Testis (tissue), 3 donors: ENCODE measurements around the gene BCKDHB. TPM values are rescaled to one million over a fixed set of nuclear protein-coding genes. Genes with fewer than 3 reads are reported as not detected.

ENCODE experiments used
- DNase-seq: peaks from one replicate; pipeline ENCODE4 v3.0.0-alpha.2; 2019
- H3K27ac ChIP-seq, 2 donors: fragments of 200-600 bp; sonication (generic); one replicate each; pipeline ENCODE4 v1.5.1; 2019
- H3K27me3 ChIP-seq: fragments of 200-600 bp; sonication (generic); one replicate; pipeline ENCODE4 v1.5.1; 2019
- H3K36me3 ChIP-seq: fragments of 200-600 bp; sonication (generic); one replicate; pipeline ENCODE4 v1.5.1; 2017; ENCODE audit warnings: low read depth; ENCODE audit errors: missing control alignments
- H3K4me1 ChIP-seq: fragments of 200-600 bp; sonication (generic); one replicate; pipeline ENCODE4 v1.5.1; 2019
- H3K4me3 ChIP-seq, 2 donors: fragments of 200-600 bp; sonication (generic); one replicate each; pipeline ENCODE4 v1.5.1; 2017 to 2019
- H3K9me3 ChIP-seq: fragments of 200-600 bp; sonication (generic); one replicate; pipeline ENCODE4 v1.5.1; 2017
- CTCF ChIP-seq, 3 experiments: fragments of 450-650 bp in 2 of 3; fragments of 200-600 bp in 1 of 3; sonication (generic) in 1 of 3; IDR thresholded peaks; one replicate each; pipeline ENCODE4 v1.5.1; 2016 to 2019; ENCODE audit warnings: antibody characterized with exemption in 3 of 3, mild to moderate bottlenecking in 2 of 3, moderate library complexity in 1 of 3
- POLR2A ChIP-seq: fragments of 450-650 bp; IDR thresholded peaks from one replicate; pipeline ENCODE4 v1.6.1; 2017; ENCODE audit warnings: antibody characterized with exemption, mild to moderate bottlenecking, moderate library complexity
- WGBS, 2 donors: methylation state at CpG; one replicate each; pipeline ENCODE4 v1.1.5; 2018; 5-methylcytosine and 5-hydroxymethylcytosine counted together
- intact Hi-C: fragments of 100-400 bp; cut with DNase I; formaldehyde crosslinking; loops from one replicate; pipeline ENCODE4 v1.15.1; 2023; ENCODE audit warnings: low total_unique reads
- polyA plus RNA-seq: library from polyadenylated mRNA; stranded (reverse); fragments of 350-450 nt; fragmentation: Illumina TruSeq; extraction: RNeasy Lipid Tissue Mini Kit (QIAGEN cat#74804); gene quantifications from one replicate; pipeline ENCODE4 v1.2.3, GENCODE V29; 2014; ENCODE audit warnings: low read depth, low replicate concordance; ENCODE audit not compliant: insufficient read depth
- total RNA-seq, 2 donors: library from RNA; depleted of rRNA; stranded (reverse); fragments of >200 nt; gene quantifications; one replicate each; pipeline ENCODE4 v1.2.3, GENCODE V29; 2016

The BCKDHB gene
- total and polyA plus RNA-seq, 3 donors from 2014 or later, result 22.6 to 29.0 (median 23.3) TPM

GRCh38 chr6:80331522-80331921 is 225.1 kb downstream of the BCKDHB start:
- H3K27ac ChIP-seq, result no peak overlapping the region
- no peak for DNase-seq
- WGBS, 2 donors, result 80 to 85% methylated on average over 2 of the region's 2 CpGs
- no peaks in the 10 kb centered on the region for H3K27me3 ChIP-seq
- TF ChIP-seq POLR2A (no peak), CTCF (IDR thresholded peaks at IDR 0.05) (no peak)
- intact Hi-C loops, result no loop called here
- H3K36me3 ChIP-seq, result no peaks in the 10 kb centered on the region
- no peak overlapping the region for H3K4me3 ChIP-seq
- H3K9me3 ChIP-seq, result no peaks in the 10 kb centered on the region
- no peaks in the 10 kb centered on the region for H3K4me1 ChIP-seq

GRCh38 chr6:80331974-80332373 is 225.5 kb downstream of the BCKDHB start:
- intact Hi-C loops, result no loop called here
- H3K9me3 ChIP-seq, result no peaks in the 10 kb centered on the region
- no peak for DNase-seq
- H3K27me3 ChIP-seq, result no peaks in the 10 kb centered on the region
- 58 to 75% methylated on average over 3 of the region's 3 CpGs for WGBS, 2 donors
- H3K4me1 ChIP-seq, result no peaks in the 10 kb centered on the region
- no peaks in the 10 kb centered on the region for H3K36me3 ChIP-seq
- TF ChIP-seq POLR2A (no peak), CTCF (IDR thresholded peaks at IDR 0.05) (no peak)
- no peak overlapping the region for H3K4me3 ChIP-seq
- no peak overlapping the region for H3K27ac ChIP-seq

- DNase-seq, result no peak
- Histone ChIP-seq H3K27me3 (no peaks in the 10 kb centered on the region), H3K4me3 (no peak overlapping the region), H3K9me3 (no peaks in the 10 kb centered on the region), H3K27ac (no peak overlapping the region), H3K36me3 (no peaks in the 10 kb centered on the region), H3K4me1 (no peaks in the 10 kb centered on the region)
- TF ChIP-seq POLR2A (no peak), CTCF (IDR thresholded peaks at IDR 0.05) (no peak)
- intact Hi-C loops, result no loop called here
- 56 to 76% methylated on average over 3 of the region's 3 CpGs for WGBS, 2 donors
Observed at GRCh38 chr6:80333342-80333741, 226.9 kb downstream of the BCKDHB start.

GRCh38 chr6:80335121-80335531 is 228.7 kb downstream of the BCKDHB start:
- Histone ChIP-seq H3K36me3 (no peaks in the 10 kb centered on the region), H3K4me3 (no peak overlapping the region), H3K4me1 (no peaks in the 10 kb centered on the region), H3K27me3 (no peaks in the 10 kb centered on the region), H3K27ac (no peak overlapping the region), H3K9me3 (no peaks in the 10 kb centered on the region)
- no peak for DNase-seq
- 61 to 64% methylated on average over 6 of the region's 6 CpGs for WGBS, 2 donors
- TF ChIP-seq POLR2A (no peak), CTCF (IDR thresholded peaks at IDR 0.05) (no peak)
- intact Hi-C loops, result no loop called here

- Histone ChIP-seq H3K4me1 (no peaks in the 10 kb centered on the region), H3K27me3 (no peaks in the 10 kb centered on the region), H3K4me3 (no peak overlapping the region), H3K27ac (no peak overlapping the region), H3K36me3 (no peaks in the 10 kb centered on the region), H3K9me3 (no peaks in the 10 kb centered on the region)
- 85 to 89% methylated on average over 2 of the region's 2 CpGs for WGBS, 2 donors
- TF ChIP-seq CTCF (IDR thresholded peaks at IDR 0.05) (no peak), POLR2A (no peak)
- DNase-seq, result no peak
- intact Hi-C loops, result no loop called here
Observed at GRCh38 chr6:80336911-80337310, 230.4 kb downstream of the BCKDHB start.
